ENCODE measurements around the gene TENM4.

TENM4 gene

DNA sequence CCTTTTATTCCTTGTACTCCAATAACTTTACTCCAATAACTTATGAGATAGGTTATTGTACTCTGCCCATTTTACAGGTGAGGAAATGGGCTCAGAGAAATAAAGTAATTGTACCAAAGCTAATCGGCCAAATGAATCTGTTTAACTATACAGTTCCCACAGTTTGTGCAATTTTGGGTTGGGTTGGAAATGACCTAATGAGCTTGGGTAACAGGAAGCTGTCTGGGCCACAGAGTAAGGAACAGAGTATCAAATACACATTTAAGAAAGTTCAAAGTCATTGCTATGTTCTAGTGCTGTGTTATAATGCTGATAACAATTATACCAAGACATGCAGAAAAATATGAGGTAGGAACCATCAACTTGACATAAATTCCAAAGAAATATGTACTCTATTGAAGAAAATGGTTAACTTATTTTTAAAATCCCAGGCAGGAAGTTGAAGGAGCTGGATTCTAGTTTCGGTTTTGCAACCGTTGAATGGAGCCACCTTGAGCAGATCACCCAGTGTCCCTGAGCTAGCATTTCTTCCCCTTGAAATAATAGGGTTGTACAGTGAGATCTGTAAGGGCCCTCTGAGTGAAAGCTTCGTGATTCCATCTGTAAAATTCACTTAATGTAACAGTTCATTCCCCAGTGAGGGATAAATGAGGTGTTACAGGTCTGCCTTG is 505.3 kb downstream of the TENM4 start:
- no peak for DNase-seq (ENCODE audit: low spot score)

DNA sequence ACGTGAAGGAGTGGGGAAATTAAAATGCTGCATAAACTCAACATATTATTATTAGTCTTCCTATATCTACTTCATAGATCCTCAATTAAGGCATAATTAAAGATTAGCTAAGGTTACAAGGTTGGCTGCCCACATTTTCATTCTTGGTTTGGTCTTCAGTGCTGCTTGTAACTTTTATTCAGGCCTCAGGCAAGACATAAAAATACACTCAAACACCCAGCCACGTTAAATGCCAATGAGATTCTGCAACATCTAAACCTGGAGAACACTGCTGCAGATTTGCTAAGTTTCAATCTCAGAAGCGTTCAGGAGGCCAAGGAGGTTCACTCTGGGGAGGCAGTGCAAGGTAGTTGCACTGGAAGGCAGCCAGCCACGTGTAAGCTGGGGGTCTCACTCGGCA is 507.5 kb downstream of the TENM4 start:
- no peak for DNase-seq (ENCODE audit: low spot score)

DNA sequence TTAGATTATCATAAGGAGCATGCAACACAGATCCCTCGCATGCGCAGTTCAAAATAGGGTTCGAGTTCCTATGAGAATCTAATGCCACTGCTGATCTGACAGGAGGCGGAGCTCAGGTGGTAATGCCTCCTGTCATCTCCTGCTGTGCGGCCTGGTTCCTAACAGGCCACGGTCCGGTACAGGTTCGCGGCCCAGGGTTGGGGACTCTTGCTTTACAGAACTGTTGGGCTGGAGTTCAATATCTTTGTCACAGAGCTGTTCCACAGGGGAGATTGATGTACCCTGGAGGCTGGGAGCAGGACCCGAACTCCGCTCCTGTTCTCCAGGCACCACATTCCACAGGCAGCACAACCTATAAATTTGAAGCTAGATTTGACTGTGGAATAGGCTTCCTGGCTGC is 508.1 kb downstream of the TENM4 start:
- DNase-seq (ENCODE audit: low spot score): no peak

DNA sequence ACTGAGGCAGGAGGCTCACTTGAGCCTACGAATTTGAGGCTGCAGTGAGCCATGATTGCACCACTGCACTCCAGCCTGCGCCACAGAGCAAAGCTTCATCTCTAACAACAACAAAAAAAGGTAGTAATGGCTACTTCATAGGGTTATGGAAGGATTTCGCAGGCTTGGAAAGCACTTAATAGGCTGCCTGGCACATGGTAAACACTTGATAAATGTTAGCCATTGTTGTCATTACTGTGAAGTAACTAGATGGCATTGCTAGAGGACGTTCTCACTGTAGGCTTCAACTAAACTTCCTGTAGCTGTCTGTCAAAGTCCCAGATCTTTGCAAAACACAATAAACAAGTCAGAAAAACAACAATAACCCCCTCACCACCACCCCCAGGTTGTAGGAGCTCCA is 508.9 kb downstream of the TENM4 start:
- DNase-seq (ENCODE audit: low spot score): no peak

DNA sequence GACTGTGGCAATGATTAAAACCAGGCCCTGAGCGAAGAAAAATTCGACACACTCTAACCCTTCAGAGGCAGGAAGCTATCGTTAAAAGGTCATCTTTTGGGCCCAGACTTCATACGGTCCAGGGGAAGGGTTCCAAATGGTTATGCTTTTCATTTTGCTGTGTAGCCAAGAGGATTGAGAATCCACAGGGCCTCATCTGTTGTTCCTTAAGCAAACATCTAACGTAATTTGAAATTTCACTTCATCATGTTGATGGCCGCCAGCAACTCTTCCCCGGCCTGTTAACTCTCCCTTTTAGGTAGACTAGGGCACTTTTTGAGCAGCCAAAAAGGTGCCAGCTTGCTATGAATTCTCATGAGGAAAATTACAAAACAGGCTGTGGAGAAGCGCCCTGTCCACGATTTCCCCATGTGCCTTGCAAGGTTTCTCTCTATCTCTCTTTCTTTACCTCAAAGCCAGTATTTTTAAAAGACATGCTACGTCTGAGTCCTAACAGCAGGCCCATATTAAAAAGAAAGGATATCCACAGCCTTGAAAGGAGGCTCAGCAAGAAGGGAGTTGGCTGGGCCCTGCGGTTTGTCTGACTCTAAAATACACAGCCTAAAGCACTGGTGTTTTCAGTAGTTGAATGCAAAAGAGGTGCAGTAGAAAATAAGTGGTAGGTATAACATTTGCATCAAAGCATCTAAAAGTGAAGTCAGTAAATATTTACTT is 509.9 kb downstream of the TENM4 start:
- DNase-seq (ENCODE audit: low spot score): no peak

DNA sequence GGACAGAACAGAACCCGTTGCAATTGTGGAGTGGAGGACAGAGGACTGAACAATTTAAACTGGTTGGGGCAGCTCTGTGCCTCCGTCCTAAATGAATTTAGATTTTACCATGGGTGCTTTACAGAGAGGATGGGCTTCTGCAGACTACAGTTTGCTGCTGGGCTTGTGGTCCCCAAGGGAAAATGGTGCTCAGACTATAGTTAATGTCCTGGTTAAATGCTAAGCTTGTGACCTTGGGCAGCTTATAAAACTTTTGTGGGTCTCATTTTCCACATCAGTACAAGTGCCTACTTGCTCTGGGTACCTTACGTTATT is 511.0 kb downstream of the TENM4 start:
- no peak for DNase-seq (ENCODE audit: low spot score)

DNA sequence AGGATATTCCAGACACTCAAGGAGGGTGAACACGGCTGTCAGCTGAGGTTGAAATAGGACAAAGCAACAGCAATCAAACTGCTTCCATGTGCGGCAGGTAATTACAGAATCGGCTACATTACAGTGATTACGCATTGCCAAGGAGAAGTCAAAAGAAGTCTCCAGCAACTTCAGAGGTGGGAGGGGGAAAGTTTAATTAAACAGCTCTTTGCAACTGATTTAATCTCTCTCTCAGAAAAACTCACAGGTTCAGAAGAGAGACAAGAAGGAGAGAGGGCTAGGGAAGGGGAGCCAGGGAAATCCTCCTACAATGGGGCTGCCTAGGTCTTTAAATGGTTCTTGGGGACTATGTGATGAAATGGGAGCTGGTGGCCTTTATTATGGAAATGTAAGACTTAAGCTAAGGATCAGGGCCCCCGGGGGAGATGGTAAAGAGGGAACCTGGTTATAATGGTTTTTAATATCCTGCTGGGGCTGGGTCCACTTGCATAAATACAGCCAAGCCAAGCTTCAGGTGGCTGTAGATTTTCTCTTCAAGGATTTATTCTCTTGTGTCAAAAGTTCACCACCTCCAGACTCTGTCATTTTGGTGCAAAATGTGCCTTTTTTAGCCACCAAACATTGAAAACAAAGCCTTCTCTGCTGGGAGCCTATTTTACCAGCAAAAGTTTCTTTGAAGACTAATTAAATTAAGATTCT is 511.5 kb downstream of the TENM4 start:
- DNase-seq (ENCODE audit: low spot score): no peak

DNA sequence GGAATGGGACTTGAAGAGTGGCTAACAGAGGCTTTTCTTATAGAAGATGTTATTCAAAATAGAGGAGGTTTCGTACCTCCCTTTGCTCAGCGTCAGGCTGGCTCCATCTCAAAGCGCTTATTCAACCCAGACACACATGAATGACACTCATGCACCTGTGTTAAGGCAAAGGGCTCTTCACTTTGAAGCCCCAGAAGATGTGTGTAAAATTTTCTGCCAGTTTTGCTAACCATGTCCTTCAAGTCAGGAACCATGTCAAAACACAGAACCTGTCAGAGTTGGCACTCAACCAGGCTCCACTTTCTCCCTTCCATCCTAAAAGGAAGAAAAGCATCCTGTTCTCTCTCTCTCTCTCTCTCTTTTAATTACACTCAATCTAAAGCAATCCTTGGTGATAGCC is 513.3 kb downstream of the TENM4 start:
- DNase-seq (ENCODE audit: low spot score): no peak

DNA sequence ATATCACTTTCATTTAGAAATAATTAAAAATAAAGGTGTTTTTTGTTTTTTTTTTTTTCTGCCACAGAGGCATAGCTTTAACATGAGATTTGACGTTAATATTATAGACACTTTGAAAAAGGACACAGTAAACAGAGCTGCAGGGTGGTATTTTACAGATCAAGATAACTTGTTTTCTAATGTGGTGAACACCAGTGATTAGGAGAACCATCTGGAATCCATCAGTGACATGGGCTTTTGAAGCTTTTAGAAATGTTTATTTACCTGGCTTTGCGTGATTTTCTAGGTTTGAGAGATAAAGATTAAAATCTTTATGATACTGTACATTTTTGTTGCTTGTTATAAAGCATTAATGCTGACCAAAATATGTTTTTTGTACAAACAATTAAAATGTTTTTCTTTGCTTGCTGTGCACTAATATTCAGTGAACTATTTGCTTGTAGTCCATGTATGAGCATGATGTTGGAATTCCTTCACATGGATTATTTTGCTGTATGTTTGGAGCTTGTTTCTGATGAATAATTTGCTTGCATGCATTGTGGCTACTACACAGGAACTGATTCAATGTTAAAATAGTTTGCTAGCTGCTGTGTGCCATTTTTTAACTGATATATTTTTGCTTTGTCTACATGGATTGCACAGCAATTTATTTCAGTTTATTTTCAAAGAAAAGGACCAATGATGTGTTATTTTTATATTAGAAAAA is 514.0 kb downstream of the TENM4 start:
- no peak for DNase-seq (ENCODE audit: low spot score)

DNA sequence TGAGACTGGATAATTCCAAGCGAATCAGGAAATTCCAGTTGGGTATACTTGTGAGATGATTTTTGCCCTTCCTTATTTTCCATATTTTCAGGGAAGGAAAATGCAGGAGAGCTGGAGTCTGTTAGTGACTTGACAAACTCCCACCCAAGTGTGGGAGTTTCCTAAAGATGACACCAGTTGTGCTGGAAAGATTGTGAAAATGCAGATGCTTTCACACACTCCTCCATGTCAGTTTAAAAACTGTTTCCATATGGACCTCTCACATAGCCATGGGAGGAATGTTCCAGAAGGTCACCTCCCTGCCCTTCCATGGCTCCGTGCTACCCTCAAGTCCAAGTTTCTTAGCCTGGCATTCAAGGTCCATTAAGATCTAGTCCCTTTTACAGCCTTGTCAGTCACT is 515.4 kb downstream of the TENM4 start:
- no peak for DNase-seq (ENCODE audit: low spot score)

DNA sequence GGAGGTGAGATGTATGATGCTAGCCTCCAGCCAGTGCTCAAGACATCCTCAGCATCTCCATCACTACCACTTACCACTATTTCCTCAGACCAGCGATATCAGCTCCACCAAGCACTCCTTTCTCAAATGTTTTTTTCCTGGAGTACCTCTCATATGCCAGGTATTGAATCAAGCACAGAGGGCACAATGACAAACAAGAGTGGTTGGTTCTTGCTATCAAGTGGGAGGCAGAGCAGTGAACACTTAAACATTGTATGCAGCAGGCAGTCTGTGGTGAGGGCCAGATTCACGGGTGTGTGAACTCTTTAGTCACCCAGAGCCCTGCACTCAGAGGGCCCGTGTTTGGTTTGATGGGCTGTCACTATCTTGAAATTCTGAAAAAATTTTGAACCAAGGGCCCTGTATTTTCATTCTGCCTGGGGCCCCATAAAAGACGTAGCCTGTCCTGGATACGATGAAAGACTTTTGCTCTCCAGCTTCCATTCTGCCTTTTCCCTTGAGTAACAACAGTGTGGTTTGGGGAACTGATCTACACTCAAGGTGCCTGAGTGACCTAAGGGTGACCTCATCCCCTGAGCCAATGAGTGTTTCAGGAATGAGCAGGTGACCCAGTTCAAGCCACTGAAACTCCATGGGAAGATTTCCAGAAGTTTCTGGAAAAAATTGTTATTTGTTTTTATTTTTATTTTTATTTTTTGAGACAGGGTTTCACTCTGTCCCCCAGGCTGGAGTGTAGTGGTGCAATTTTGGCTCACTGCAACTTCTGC is 517.8 kb downstream of the TENM4 start:
- DNase-seq (ENCODE audit: low spot score): no peak

DNA sequence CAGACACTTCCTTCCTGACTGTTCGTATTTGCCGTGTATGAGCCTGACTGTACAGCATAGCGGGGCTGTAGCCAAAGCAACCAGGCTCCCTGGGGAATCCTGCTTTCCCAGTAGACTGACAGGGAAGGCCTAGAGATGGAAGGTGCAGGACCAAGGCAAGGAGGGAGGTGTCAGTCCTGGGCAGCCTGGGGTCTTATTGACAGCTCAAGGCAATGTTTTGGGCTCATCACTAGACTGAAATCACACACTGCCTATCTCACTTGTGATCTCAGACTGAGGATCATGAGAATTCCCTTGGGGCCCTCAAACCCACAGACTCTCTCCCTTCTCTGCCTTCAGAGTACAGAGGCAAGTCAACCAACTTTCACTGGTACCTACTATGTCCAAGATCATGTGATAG is 519.3 kb downstream of the TENM4 start:
- DNase-seq (ENCODE audit: low spot score): no peak

DNA sequence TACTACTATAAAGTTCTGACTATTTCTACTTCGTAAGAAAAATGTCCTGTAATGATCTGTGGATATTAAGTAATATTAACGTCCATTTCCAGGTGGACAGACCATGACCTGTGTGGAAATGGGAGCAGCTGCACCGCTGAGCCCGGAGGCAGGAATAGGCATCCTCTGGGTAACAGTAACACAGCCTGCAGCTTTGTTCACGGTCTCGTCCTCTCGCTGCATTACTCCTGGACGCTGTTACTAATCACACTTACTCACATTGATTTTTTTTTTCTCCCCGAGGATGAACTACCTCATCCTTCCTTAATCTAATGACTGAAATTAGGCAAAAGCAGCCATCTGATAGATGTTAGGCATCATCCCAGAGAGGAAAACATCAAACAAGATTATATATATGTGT is 520.5 kb downstream of the TENM4 start:
- DNase-seq (ENCODE audit: low spot score): no peak

DNA sequence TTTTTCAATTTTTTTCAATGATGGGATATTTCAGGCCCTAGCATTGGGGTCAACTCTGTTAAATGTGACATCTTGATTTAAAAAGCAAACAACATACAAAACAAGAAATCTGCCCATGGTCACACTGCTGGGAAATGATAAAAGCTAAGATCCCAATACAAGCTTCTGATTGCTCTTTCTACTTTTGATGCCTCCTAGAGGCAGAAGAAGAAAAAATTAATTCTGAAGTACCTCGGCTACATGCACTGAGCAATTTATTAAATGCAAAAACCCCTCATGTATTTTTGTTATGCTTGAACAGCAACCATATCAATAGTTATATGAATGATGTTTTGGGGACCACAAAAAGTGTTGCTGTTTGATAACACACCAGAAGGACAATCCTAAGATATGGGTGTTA is 524.1 kb downstream of the TENM4 start:
- no peak for DNase-seq (ENCODE audit: low spot score)

DNA sequence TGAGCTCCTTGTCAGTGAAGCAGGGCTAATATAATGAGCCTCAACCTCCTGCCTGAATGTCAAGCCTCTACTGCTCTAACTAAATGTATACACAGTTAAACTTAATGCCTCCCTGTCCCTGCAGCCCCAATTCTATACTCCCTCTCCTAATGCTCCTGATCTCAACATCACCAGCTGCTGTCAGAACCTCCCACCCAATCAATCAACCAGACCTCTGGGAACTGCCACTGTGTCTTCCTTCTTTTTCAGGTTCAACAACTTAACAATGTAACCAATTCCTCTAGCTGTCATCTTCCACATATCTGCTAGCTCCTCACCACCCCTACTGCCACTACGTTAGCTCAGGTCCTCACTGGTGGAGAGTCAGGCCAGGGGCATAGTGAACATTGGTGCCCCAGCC is 526.3 kb downstream of the TENM4 start:
- no peak for DNase-seq (ENCODE audit: low spot score)

DNA sequence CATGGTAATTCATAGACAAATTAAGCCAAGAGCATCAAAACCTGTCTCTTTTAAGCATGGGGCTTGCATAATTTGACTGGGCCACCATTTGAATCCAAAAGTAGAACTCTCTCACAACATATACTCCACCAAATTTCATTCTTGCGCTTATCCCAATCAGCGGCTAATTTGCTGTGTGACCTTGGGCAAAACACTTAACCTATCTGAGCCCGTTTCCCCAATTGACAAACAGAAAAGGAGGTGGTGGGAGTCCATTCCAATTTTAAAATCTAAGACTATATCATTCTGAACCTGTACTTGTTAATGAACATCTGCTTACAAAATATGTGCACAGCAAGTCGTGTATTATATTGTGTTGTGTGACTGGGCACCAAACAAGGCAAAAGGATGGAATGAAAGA is 528.1 kb downstream of the TENM4 start:
- DNase-seq (ENCODE audit: low spot score): no peak

DNA sequence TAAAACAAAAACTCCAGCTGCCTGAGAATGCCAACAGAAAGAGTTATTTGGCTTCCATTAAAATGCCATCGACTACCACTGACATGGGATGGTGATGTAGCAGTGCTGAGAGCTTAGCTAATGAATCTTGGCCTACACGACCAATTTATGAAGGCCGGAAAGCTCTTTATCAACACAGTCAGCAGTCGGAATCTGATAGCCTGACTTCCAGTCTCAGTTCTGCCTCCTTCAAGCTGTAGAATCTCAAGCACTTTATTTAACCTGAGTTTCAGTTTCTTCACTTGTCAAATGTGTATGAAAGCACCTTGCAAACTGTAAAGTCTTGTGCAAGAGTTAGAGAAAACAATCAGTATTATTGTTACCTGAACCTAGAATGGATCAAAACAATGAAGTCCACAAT is 530.5 kb downstream of the TENM4 start:
- DNase-seq (ENCODE audit: low spot score): no peak

DNA sequence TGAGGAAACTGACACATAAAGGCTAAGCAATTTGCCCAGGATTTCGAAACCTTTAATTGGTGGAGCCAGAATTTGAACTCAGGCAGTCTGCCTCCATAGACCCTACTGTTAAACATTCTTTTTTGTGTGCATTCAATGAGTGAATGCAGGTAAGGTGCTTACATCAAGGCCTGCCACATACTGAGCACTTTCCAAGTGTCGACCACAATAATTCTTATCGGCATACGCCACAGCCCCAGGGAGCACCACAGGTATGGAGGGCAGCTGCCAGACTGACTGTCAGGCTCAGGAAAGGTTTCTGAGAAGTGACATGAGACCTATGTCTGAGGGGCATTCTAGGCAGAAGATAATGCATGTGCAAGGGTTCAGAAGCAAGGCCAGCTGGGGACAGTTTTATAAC is 531.4 kb downstream of the TENM4 start:
- DNase-seq (ENCODE audit: low spot score): no peak

DNA sequence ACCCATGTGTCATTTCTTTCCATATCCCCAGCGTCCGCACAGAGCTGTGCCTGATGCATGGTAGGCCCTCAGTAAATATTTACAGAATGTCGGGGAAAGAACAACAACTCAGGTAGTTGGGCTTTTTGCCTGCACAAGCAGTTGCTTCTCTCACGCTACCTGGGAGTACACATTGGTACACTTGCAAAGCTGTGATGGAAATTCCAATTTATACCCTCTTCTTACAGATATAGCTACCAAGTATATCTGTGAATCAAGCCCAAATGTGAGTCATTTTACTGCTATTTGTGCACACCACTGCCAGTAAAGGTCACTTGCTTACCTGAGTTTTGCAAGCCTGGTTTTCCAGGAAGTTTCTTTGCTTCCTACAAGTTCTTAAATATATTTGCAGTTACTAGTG is 533.2 kb downstream of the TENM4 start:
- DNase-seq (ENCODE audit: low spot score): no peak

DNA sequence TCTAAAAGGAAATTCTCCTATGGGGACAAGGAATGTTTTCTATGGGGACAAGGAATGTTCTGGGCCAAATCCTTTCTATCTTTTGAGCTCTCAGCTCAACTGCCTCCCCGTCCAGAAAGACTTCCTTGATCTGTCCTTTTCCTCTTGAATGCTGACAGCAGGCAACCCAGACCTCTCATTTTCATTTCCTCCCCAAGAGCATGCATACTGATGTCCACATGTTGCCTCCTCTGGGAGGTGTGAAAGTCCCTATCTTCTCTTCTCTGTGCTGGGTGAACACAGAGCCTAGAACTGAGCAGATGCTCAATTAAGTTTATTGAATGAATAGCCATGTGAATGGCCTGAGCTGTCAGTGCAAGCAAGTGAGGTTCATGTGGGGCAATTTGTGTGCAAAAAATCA is 534.3 kb downstream of the TENM4 start:
- no peak for DNase-seq (ENCODE audit: low spot score)

DNA sequence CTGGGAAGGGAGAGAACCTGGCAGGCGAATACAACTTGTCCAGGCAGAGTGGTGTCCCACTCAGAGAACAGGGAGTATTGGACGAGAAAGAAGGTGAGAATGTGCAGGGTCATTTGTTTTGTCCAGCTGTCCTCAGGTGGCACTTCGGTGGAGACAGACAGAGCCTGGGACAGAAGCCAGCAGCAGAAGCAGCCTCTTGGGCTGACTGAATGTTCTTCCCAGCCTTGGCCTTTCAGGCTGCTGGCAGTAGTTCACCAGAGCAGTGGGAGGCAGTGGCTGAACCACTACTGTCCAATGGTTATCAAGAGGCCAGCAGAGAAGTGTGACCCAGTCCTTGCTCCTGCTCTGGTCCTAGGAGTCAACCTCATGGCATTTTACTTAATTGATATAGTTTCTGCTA is 535.1 kb downstream of the TENM4 start:
- DNase-seq (ENCODE audit: low spot score): peak; percentile 3

DNA sequence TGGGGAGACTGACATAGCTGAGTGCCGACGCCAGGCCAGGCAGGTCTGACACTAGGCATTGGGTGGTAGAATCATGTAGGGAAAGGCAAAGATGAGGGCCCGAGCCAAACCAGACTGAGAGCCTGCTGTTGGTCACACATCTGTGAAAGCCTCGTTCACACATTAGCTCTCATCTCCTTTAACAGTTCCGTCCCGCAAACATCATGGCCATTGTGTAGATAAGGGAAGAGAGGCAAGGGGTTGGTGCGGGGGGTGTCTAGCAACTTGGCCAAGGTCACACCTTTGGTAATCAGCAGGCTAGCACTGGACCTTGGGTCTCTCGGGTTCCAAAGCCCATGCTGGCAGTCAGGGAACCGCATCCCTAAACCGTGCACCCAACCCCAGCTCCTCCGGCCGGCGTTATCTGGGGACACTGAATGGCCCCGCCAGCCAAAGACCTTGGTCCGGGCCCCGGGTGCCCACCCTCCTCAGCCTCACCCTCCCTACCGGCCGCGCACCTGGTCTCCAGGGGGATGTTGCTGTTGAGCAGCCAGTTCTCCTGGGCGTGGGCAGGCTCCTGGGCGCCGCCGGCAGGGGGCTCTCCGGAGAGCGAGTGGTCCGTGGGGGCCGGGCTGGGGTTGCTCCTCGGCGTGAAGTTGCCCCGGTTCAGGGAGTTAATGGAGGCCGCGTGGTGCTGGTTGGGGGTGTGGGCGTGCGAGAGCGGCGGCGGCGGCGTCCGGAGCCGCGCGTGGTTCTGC is 537.9 kb downstream of the TENM4 start:
- DNase-seq (ENCODE audit: low spot score): no peak

Data from cerebellar cortex (tissue), 1 donor.